ENCODE data around the gene NOS1AP.

- TF ChIP-seq CTCF (IDR thresholded peaks at IDR 0.05), result no peak
- TF ChIP-seq POLR2AphosphoS5 (IDR thresholded peaks at IDR 0.05), result no peak
Measured at GRCh38 chr1:162182090-162182489, 112.6 kb downstream of the NOS1AP start.

Measured in transverse colon (tissue), 4 donors.